AG09309 (cell line): ENCODE results near the gene MAPKAP1.

Experiments used
- DNase-seq: peaks from one replicate; pipeline ENCODE4 v3.0.0-alpha.2; 2010; ENCODE audit warnings: low read depth
- H3K4me3 ChIP-seq: 2 replicates; pipeline ENCODE4 v1.5.1; 2011; ENCODE audit warnings: mild to moderate bottlenecking, low read depth, low read length, moderate library complexity; ENCODE audit not compliant: control insufficient read depth
- CTCF ChIP-seq: IDR thresholded peaks from 2 replicates; pipeline ENCODE4 v1.5.1; 2011; ENCODE audit warnings: mild to moderate bottlenecking, low read depth, low read length, inconsistent platforms; ENCODE audit not compliant: insufficient read depth, control insufficient read depth; ENCODE audit errors: missing control alignments

The MAPKAP1 gene

DNA sequence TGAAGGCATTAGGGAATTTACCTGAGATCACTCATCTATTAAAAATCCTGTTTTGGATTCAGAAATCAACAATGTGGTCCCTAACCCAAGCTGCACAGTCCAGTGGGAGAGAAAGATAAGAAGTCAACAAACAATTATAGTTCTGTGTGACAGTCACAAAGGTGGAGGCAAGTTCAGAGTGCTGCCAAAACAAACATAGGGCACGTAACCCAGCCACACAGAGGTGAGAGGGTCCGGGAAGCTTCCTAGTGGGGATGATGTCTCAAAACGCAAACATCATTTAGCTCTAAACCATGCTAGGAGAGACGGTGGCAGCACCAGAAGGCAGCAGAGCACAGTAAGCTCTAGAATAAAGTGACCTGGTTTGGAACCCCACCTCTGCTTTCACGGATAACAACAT, 158.9 kb downstream of the MAPKAP1 start:
- TF ChIP-seq CTCF: no peak
- no peak for DNase-seq
- no peak overlapping the region for H3K4me3 ChIP-seq

GRCh38 chr9:125547368-125547767, 159.6 kb downstream of the MAPKAP1 start:
- no peak overlapping the region for H3K4me3 ChIP-seq
- no peak for DNase-seq
- TF ChIP-seq CTCF: no peak

DNA sequence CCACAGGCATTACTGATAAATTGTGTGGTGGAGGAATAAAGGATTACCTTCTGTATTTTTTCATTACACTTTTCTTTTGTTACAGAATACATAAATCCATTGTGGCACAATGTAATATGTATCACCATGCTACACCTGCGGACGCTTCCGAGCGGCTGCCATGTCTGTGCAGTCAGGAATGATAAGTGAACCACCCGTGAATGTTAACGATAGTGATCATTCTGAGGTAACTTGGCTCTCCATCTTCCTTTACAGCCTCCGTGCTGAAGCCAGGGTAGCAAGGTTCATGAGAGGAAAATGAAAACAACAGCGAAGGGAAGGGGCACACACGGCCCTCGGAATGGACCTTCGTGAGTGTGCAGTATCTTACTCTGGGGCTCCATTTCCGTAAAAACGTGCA, 161.2 kb downstream of the MAPKAP1 start:
- no peak overlapping the region for H3K4me3 ChIP-seq
- no peak for TF ChIP-seq CTCF
- no peak for DNase-seq

DNA sequence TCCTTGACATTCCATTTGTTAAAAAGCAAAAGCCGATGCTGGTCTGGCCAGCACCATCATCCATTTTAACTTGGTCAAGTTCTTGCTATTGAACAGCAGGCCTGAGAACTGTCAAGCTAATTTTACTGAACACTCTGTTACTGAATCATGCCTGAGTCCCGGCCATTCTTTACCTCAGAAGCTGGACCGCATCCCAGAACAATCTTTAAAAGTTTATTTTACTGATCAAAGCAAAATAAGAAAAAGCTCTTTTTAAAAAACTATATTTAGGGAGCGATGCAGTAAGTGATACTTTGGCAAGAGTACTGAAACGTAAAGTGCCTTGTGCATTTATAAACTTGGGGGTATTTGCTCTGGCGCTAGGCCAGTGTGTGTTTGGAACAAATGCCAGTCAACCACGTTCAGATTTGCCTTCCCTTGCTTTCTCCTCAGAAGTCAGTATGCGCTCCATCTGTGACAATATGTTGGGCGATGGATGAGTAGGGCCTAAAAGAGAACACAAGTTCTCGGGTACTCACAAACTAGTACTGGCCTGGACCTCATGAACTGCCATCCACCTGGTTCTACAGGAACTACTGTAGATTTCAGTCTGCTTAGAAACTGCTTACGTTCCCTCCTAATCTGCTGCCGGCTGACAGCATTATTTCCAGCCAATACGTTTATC, 161.9 kb downstream of the MAPKAP1 start:
- TF ChIP-seq CTCF: no peak
- DNase-seq: no peak
- H3K4me3 ChIP-seq: no peak overlapping the region

DNA sequence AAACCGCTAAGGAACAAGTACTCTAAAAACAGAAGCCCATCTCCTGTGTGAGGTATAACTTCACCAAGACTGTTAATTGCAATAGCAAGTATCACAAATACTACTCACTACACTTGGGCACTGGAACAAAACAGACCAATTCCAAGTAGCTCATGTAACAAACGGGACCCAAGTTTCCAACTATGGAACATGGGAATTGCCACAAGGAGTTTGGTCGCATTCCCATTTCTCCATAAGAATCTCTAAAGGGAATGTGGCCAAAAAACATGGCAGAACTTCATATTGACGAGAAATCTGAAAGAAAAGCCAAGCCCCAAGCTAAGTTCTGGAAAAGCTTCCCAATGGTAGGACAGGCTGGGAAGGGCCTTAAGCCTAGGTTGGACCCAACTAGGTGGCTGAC, 162.5 kb downstream of the MAPKAP1 start:
- no peak for TF ChIP-seq CTCF
- DNase-seq: no peak
- H3K4me3 ChIP-seq: no peak overlapping the region

- TF ChIP-seq CTCF: no peak
- H3K4me3 ChIP-seq: no peak overlapping the region
- no peak for DNase-seq
These were observed 165.2 kb downstream of the MAPKAP1 start for GRCh38 chr9:125541840-125542243.

GRCh38 chr9:125540497-125540896, 166.5 kb downstream of the MAPKAP1 start:
- no peak for TF ChIP-seq CTCF
- no peak overlapping the region for H3K4me3 ChIP-seq
- no peak for DNase-seq
